GM13976 (cell line): ENCODE results near the gene PAQR5.

Source experiments
- DNase-seq: peaks from one replicate; pipeline ENCODE4 v3.0.0; 2012; ENCODE audit warnings: low spot score
- CTCF ChIP-seq: IDR thresholded peaks from 2 replicates; pipeline ENCODE4 v1.5.1; 2012; ENCODE audit warnings: borderline replicate concordance, mild to moderate bottlenecking; ENCODE audit not compliant: insufficient read depth; ENCODE audit errors: extremely low read depth, missing control alignments, control extremely low read depth
- in situ Hi-C: fragments of 300-500 bp; cut with MboI; formaldehyde crosslinking; loops from one replicate; pipeline ENCODE4 v1.12.0; 2022; ENCODE audit warnings: low sequenced_read_pairs, mixed read lengths, inconsistent platforms; ENCODE audit not compliant: unreplicated experiment

PAQR5 gene

GRCh38 chr15:69402816-69403215 lies 104.1 kb downstream of the PAQR5 start:
- DNase-seq: no peak
- TF ChIP-seq CTCF: no peak
- in situ Hi-C loops: no loop called here

- TF ChIP-seq CTCF: no peak
- in situ Hi-C loops: no loop called here
Measured at GRCh38 chr15:69403594-69403993, 104.9 kb downstream of the PAQR5 start.

GRCh38 chr15:69405110-69405509 lies 106.4 kb downstream of the PAQR5 start:
- DNase-seq: no peak
- in situ Hi-C loops: no loop called here
- no peak for TF ChIP-seq CTCF

More at GRCh38 chr15:69403594-69403993, 104.9 kb downstream of the PAQR5 start:
- no peak for DNase-seq

- in situ Hi-C loops: no loop called here
- DNase-seq: no peak
- TF ChIP-seq CTCF: no peak
Measured at GRCh38 chr15:69407719-69408400, 109.1 kb downstream of the PAQR5 start.

GRCh38 chr15:69408841-69409240 lies 110.1 kb downstream of the PAQR5 start:
- DNase-seq: no peak
- in situ Hi-C loops: no loop called here
- TF ChIP-seq CTCF: no peak

- no peak for TF ChIP-seq CTCF
- in situ Hi-C loops: no loop called here
- DNase-seq: no peak
Measured at GRCh38 chr15:69410248-69410874, 111.6 kb downstream of the PAQR5 start.
